Neural cell (in vitro differentiated cells): ENCODE data around the gene PAX8.

Source experiments
- EP300 ChIP-seq: fragments of 450-650 bp; conservative IDR thresholded peaks from 2 replicates; pipeline ENCODE4 v1.6.1; 2014; ENCODE audit warnings: antibody characterized with exemption, mild to moderate bottlenecking, moderate library complexity; ENCODE audit not compliant: poor library complexity, severe bottlenecking
- EZH2 ChIP-seq: fragments of 200-600, 300-800 bp; shearing (Covaris generic), sonication (generic); IDR thresholded peaks from 2 replicates; pipeline ENCODE4 v1.6.1; 2014; ENCODE audit warnings: antibody characterized with exemption, low read length, borderline replicate concordance, mild to moderate bottlenecking; ENCODE audit not compliant: insufficient read depth, poor library complexity, severe bottlenecking
- MXI1 ChIP-seq: fragments of 450-650 bp; conservative IDR thresholded peaks from 2 replicates; pipeline ENCODE4 v1.6.1; 2014; ENCODE audit warnings: antibody characterized with exemption, mild to moderate bottlenecking; ENCODE audit not compliant: poor library complexity, severe bottlenecking
- POLR2AphosphoS5 ChIP-seq: IDR thresholded peaks from 2 replicates; pipeline ENCODE4 v1.6.1; 2012
- RAD21 ChIP-seq: fragments of 450-650 bp; conservative IDR thresholded peaks from 2 replicates; pipeline ENCODE4 v1.6.1; 2014; ENCODE audit warnings: antibody characterized with exemption, mild to moderate bottlenecking, moderate library complexity
- SMC3 ChIP-seq: fragments of 450-650 bp; conservative IDR thresholded peaks from 2 replicates; pipeline ENCODE4 v1.6.1; 2014; ENCODE audit warnings: antibody characterized with exemption, mild to moderate bottlenecking, moderate library complexity; ENCODE audit not compliant: poor library complexity
- TAF1 ChIP-seq: IDR thresholded peaks from 2 replicates; pipeline ENCODE4 v1.6.1; 2012; ENCODE audit warnings: low read depth
- TF ChIP-seq, protein P1 (sequence below): fragments of 450-650 bp; IDR thresholded peaks from 2 replicates; pipeline ENCODE4 v1.5.1; 2014; ENCODE audit warnings: antibody characterized with exemption, mild to moderate bottlenecking, moderate library complexity; ENCODE audit not compliant: poor library complexity, severe bottlenecking
- TF ChIP-seq, protein P2 (sequence below): IDR thresholded peaks from 2 replicates; pipeline ENCODE4 v1.6.1; 2012; ENCODE audit warnings: borderline replicate concordance

DNA sequence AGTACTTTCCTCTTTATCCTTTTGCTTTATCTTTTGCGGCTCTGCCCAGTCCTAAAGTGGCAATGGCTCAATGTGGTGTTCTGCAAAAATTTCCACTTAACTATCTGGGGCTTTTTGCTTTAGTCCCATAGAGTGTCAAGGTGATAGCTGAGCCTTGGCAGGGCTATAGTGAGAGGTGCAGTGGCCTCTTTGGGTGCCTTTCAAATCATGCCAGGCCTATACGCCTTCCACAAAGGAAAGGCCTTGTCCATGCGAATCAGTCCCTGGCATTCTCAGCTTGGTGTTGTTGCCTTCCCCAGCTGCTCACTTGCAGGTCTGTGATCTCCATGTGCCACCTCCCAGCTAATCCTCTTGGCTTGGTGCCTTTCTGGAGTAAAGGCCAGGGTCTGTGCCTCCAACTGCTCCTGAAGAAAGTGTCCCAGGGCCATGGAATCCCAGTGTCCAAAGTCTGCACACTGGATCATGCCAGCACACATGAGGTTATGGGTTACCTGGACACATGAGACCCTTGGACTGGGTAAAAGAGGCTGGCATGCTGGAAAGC is 26.6 kb downstream of the PAX8 start:
- TF ChIP-seq EZH2 (no peak), POLR2AphosphoS5 (no peak), EP300 (no peak), MXI1 (no peak), RAD21 (no peak), TAF1 (no peak), SMC3 (no peak)
- TF ChIP-seq, protein P1, sequence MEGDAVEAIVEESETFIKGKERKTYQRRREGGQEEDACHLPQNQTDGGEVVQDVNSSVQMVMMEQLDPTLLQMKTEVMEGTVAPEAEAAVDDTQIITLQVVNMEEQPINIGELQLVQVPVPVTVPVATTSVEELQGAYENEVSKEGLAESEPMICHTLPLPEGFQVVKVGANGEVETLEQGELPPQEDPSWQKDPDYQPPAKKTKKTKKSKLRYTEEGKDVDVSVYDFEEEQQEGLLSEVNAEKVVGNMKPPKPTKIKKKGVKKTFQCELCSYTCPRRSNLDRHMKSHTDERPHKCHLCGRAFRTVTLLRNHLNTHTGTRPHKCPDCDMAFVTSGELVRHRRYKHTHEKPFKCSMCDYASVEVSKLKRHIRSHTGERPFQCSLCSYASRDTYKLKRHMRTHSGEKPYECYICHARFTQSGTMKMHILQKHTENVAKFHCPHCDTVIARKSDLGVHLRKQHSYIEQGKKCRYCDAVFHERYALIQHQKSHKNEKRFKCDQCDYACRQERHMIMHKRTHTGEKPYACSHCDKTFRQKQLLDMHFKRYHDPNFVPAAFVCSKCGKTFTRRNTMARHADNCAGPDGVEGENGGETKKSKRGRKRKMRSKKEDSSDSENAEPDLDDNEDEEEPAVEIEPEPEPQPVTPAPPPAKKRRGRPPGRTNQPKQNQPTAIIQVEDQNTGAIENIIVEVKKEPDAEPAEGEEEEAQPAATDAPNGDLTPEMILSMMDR = no peak
- TF ChIP-seq, protein P2, sequence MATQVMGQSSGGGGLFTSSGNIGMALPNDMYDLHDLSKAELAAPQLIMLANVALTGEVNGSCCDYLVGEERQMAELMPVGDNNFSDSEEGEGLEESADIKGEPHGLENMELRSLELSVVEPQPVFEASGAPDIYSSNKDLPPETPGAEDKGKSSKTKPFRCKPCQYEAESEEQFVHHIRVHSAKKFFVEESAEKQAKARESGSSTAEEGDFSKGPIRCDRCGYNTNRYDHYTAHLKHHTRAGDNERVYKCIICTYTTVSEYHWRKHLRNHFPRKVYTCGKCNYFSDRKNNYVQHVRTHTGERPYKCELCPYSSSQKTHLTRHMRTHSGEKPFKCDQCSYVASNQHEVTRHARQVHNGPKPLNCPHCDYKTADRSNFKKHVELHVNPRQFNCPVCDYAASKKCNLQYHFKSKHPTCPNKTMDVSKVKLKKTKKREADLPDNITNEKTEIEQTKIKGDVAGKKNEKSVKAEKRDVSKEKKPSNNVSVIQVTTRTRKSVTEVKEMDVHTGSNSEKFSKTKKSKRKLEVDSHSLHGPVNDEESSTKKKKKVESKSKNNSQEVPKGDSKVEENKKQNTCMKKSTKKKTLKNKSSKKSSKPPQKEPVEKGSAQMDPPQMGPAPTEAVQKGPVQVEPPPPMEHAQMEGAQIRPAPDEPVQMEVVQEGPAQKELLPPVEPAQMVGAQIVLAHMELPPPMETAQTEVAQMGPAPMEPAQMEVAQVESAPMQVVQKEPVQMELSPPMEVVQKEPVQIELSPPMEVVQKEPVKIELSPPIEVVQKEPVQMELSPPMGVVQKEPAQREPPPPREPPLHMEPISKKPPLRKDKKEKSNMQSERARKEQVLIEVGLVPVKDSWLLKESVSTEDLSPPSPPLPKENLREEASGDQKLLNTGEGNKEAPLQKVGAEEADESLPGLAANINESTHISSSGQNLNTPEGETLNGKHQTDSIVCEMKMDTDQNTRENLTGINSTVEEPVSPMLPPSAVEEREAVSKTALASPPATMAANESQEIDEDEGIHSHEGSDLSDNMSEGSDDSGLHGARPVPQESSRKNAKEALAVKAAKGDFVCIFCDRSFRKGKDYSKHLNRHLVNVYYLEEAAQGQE = no peak
